Transverse colon (tissue), 4 donors: ENCODE results near the gene CHMP5. TPM values are rescaled to one million over a fixed set of nuclear protein-coding genes. Genes with fewer than 3 reads are reported as not detected.

ENCODE experiments used
- DNase-seq: peaks from one replicate; pipeline ENCODE4 v3.0.0-alpha.2; 2019
- H3K27ac ChIP-seq, 4 donors: fragments of 200-600 bp; sonication (generic); 2 replicates each; pipeline ENCODE4 v1.5.1; 2016 to 2018; ENCODE audit warnings: inconsistent platforms in 4 of 4
- H3K27me3 ChIP-seq: fragments of 200-600 bp; sonication (generic); 2 replicates; pipeline ENCODE4 v1.5.1; 2017; ENCODE audit warnings: inconsistent platforms
- H3K36me3 ChIP-seq, 4 donors: fragments of 200-600 bp; sonication (generic); 2 replicates each; pipeline ENCODE4 v1.5.1; 2017 to 2019; ENCODE audit warnings: inconsistent platforms in 4 of 4
- H3K4me1 ChIP-seq, 4 donors: fragments of 200-600 bp; sonication (generic); 2 replicates each; pipeline ENCODE4 v1.5.1; 2017 to 2020; ENCODE audit warnings: inconsistent platforms in 4 of 4
- H3K4me3 ChIP-seq, 4 donors: fragments of 200-600 bp; sonication (generic); 1 replicate in 1 of 4; 2 replicates in 3 of 4; pipeline versions ENCODE4 v1.5.1 to v1.6.1; 2017 to 2019; ENCODE audit warnings: inconsistent platforms in 4 of 4
- H3K9me3 ChIP-seq, 2 donors: fragments of 200-600 bp; sonication (generic); 2 replicates each; pipeline ENCODE4 v1.5.1; 2017 to 2019; ENCODE audit warnings: inconsistent platforms in 2 of 2
- EP300 ChIP-seq: sonication (generic); formaldehyde crosslinking; IDR thresholded peaks from one replicate; pipeline ENCODE4 v1.6.1; 2017; ENCODE audit warnings: antibody characterized with exemption, low read depth
- POLR2A ChIP-seq: fragments of 450-650 bp; IDR thresholded peaks from one replicate; pipeline ENCODE4 v1.6.1; 2016; ENCODE audit warnings: antibody characterized with exemption, mild to moderate bottlenecking, moderate library complexity
- POLR2AphosphoS5 ChIP-seq, 3 donors: sonication (generic); formaldehyde crosslinking; IDR thresholded peaks; one replicate each; pipeline ENCODE4 v1.6.1; 2016; ENCODE audit warnings: antibody characterized with exemption in 3 of 3
- WGBS, 2 donors: methylation state at CpG; one replicate each; pipeline ENCODE4 v1.1.5; 2018; ENCODE audit warnings: low coverage in 1 of 2; 5-methylcytosine and 5-hydroxymethylcytosine counted together
- in situ Hi-C, 4 donors: fragments of 200-750 bp; cut with MboI; loops; one replicate each; pipeline versions ENCODE4 v1.15.0 to v1.15.1; 2017; ENCODE audit warnings: low sequenced_read_pairs in 3 of 4, low pct_ligation_motif_present in 1 of 4, low pct_unique_long_range_greater_than_20kb in 1 of 4
- intact Hi-C: fragments of 100-400 bp; cut with DNase I; formaldehyde crosslinking; loops from one replicate; pipeline ENCODE4 v1.15.1; 2023; ENCODE audit warnings: low total_unique reads
- total RNA-seq, 4 donors: library from RNA; depleted of rRNA; stranded (reverse); fragments of >200 nt; gene quantifications; one replicate each; pipeline ENCODE4 v1.1.0, GENCODE V29; 2016
- TF ChIP-seq, protein P1 (sequence below), 5 experiments: fragments of 200-600 bp in 3 of 5; fragments of 450-650 bp in 2 of 5; sonication (generic) in 3 of 5; IDR thresholded peaks; 1 replicate in 2 of 5; 2 replicates in 3 of 5; pipeline ENCODE4 v1.5.1; 2016 to 2017; ENCODE audit warnings: antibody characterized with exemption in 5 of 5, inconsistent platforms in 3 of 5, mild to moderate bottlenecking in 2 of 5, moderate library complexity in 1 of 5

CHMP5 gene
- total RNA-seq, 4 donors from 2014 or later, result 23.3 to 100 (median 56.5) TPM

DNA sequence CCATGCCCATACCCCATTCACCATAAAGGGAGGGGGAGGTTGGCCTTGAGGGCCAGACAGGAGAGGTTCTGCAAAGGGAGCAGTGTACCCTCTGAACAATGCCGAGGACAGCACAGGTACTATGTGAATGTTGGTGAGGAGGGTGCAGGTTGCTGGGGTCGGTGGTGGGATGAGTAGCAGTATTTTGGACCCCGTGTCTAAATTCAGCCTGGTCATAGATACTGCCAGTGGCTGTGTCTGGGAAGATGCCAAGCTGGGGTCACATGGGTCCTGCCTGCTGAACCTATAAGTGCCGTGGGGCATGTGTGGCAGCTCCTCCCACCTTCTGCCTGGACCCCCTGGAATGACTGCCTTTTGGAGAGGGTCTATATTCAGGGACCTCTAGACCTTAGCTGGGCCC lies 36.2 kb upstream of the CHMP5 start:
- Histone ChIP-seq H3K4me1 (peaks cover 6 to 26% (median 14%) of the 10 kb centered on the region in 4 donors), H3K27me3 (no peaks in the 10 kb centered on the region), H3K36me3 (no peaks in the 10 kb centered on the region), H3K9me3 (no peaks in the 10 kb centered on the region), H3K4me3 (no peak overlapping the region), H3K27ac (peak overlapping the region in 3 of 4 donors; percentile 68 to 71 (median 70))
- DNase-seq, result no peak
- TF ChIP-seq EP300 (no peak), POLR2A (no peak), POLR2AphosphoS5 (IDR thresholded peaks at IDR 0.05) (no peak)
- TF ChIP-seq, protein P1, sequence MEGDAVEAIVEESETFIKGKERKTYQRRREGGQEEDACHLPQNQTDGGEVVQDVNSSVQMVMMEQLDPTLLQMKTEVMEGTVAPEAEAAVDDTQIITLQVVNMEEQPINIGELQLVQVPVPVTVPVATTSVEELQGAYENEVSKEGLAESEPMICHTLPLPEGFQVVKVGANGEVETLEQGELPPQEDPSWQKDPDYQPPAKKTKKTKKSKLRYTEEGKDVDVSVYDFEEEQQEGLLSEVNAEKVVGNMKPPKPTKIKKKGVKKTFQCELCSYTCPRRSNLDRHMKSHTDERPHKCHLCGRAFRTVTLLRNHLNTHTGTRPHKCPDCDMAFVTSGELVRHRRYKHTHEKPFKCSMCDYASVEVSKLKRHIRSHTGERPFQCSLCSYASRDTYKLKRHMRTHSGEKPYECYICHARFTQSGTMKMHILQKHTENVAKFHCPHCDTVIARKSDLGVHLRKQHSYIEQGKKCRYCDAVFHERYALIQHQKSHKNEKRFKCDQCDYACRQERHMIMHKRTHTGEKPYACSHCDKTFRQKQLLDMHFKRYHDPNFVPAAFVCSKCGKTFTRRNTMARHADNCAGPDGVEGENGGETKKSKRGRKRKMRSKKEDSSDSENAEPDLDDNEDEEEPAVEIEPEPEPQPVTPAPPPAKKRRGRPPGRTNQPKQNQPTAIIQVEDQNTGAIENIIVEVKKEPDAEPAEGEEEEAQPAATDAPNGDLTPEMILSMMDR (IDR thresholded peaks at IDR 0.05), result no peak
- WGBS, 2 donors, result 68% methylated on average over 4 of the region's 4 CpGs; no CpG with 5 or more reads in 1 of the 2 donors
- in situ Hi-C loops (loop anchor here in 3 of 4 donors (5.0 to 10.0 kb wide), 3 partner anchors 54 to 154 kb away; partner anchors contain the start of gene SMU1 (in 1 of the 3)), intact Hi-C loops (no loop called here)

DNA sequence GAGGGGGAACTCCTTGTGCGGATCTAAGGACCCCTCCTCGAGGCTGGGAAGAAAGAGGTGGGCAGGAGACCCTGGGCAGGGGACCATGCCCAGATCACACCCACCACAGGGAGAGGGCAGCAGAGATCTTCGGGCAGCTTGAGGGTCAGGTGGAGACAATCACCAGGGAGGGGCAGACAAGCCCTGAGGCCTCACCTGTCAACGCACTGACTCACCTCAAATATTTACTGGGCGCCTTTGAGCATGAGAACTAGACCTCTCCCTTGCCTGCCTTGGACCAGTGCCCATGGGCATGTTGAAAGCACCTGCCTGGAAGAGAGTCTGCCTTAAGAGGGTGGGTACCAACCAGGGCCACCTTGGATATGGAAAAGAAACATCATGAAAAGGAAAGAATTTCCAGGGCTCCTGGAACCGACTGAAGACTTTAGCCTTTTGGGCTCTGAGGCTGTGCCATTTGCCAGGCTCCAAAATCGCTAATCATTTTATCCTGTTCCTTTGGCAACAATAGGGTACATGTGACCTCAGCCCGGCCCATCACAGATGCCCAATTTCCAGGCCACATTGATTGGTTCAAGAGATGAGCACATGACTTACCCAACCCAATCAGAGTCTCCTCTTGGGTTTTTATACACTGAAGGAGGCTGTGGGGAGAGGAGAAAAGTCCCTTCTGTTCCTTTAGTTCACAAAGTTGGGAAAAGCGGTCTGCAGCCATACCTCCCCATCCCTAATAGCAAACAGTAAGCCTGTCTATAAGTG lies 35.3 kb upstream of the CHMP5 start:
- WGBS, 2 donors, result 53 to 57% methylated on average over 1 to 9 of the region's 9 CpGs
- Histone ChIP-seq H3K9me3 (no peaks in the 10 kb centered on the region), H3K4me1 (peaks cover 6 to 34% (median 22%) of the 10 kb centered on the region in 4 donors), H3K36me3 (no peaks in the 10 kb centered on the region), H3K27ac (peak overlapping the region; percentile 65 to 71 (median 69)), H3K27me3 (no peaks in the 10 kb centered on the region), H3K4me3 (no peak overlapping the region)
- peak; percentile 93 for DNase-seq
- intact Hi-C loops (no loop called here), in situ Hi-C loops (loop anchor here in 3 of 4 donors (5.0 to 10.0 kb wide), 3 partner anchors 55 to 155 kb away; partner anchors contain the start of gene SMU1 (in 1 of the 3))
- TF ChIP-seq, protein P1 (IDR thresholded peaks at IDR 0.05), result peak; percentile 24 to 90 (median 65)
- TF ChIP-seq POLR2A, result no peak
- TF ChIP-seq EP300, result no peak
- TF ChIP-seq POLR2AphosphoS5 (IDR thresholded peaks at IDR 0.05), result peak in 2 of 3 donors; percentile 71 to 84

DNA sequence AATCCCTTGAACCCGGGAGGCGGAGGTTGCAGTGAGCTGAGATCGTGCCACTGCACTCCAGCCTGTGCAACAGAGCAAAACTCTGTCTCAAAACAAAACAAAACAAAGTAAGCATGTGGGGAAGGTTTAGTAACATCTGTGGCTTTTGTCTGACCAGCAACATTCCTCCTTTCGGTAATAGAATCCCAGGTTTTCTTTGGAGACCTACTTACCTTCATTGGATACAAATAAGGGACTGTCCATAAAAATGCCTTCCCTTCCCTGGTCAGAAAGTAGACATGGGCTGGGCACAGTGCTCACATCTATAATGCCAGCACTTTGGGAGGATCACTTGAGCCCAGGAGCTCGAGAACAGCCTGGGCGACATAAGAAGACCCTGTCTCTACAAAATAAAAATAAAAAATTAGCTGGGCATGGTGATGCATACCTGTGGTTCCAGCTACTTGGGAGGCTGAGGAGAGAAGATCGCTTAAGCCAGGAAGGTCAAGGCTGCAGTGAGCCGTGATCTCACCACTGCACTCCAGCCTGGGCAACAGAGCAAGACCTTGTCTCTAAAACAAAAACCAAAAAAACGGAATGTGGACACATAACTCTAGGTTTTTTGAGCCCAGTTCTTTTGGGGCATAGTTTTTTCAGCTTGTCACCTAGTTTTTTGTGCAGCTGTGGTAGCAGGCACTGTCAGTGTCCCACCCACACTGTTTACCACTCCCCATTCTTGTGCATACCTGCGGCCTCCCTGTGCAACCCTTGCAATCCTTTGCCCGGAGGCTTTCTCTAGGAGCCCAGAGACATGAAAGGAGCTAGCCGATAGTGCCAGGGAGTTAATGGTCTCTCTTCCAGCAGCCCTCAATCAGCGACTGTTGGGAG lies 33.9 kb upstream of the CHMP5 start:
- 84 to 85% methylated on average over 6 to 13 of the region's 13 CpGs for WGBS, 2 donors
- intact Hi-C loops (no loop called here), in situ Hi-C loops (no loop called here)
- Histone ChIP-seq H3K4me1 (peaks cover 0 to 35% (median 22%) of the 10 kb centered on the region in 4 donors), H3K27me3 (no peaks in the 10 kb centered on the region), H3K9me3 (no peaks in the 10 kb centered on the region), H3K4me3 (no peak overlapping the region), H3K36me3 (no peaks in the 10 kb centered on the region), H3K27ac (peak overlapping the region in 2 of 4 donors; percentile 70 to 71)
- DNase-seq, result no peak
- TF ChIP-seq POLR2AphosphoS5 (IDR thresholded peaks at IDR 0.05) (no peak), POLR2A (no peak), EP300 (no peak)
- TF ChIP-seq, protein P1 (IDR thresholded peaks at IDR 0.05), result no peak

DNA sequence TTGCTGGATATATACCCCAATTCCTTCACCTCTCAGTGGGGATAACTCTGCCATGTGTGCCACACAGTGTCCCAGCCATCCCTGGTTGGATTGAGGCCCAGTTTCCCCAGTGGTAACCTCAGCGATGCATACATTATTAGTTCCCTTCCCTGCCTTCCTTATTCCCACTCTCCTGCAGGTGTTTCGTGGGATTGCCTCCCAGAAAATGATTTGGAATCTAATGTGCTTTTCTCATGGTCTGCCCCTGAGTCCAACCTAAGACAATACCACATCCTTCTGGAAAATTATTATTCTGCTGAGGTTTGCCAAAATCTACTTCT lies 33.3 kb upstream of the CHMP5 start:
- Histone ChIP-seq H3K4me3 (no peak overlapping the region), H3K27ac (no peak overlapping the region), H3K27me3 (no peaks in the 10 kb centered on the region), H3K9me3 (no peaks in the 10 kb centered on the region), H3K36me3 (no peaks in the 10 kb centered on the region), H3K4me1 (peaks cover 0 to 33% (median 22%) of the 10 kb centered on the region in 4 donors)
- WGBS, 2 donors, result 87% methylated on average over 2 of the region's 2 CpGs; no CpG with 5 or more reads in 1 of the 2 donors
- intact Hi-C loops, result no loop called here
- TF ChIP-seq, protein P1 (IDR thresholded peaks at IDR 0.05), result no peak
- TF ChIP-seq POLR2AphosphoS5 (IDR thresholded peaks at IDR 0.05) (no peak), POLR2A (no peak), EP300 (no peak)
- in situ Hi-C loops, result no loop called here
- no peak for DNase-seq
